ENCODE data around the gene TMEM253. TPM values are rescaled to one million over a fixed set of nuclear protein-coding genes. Genes with fewer than 3 reads are reported as not detected.

Gene TMEM253
- polyA plus RNA-seq, 1 of the 3 experiments (the other 2 are of a cell fraction), result 0.82 TPM

GRCh38 chr14:21072781-21073339, 28.0 kb upstream of the TMEM253 start (continued):
- TF ChIP-seq CTCF (IDR thresholded peaks at IDR 0.05) (no peak), SIN3A (IDR thresholded peaks at IDR 0.05; ENCODE audit: borderline replicate concordance, low read depth, low read length) (no peak), TEAD4 (IDR thresholded peaks at IDR 0.05; ENCODE audit: borderline replicate concordance, insufficient read depth) (no peak), SMC3 (IDR thresholded peaks at IDR 0.05; ENCODE audit: low read depth, low read length) (no peak)

GRCh38 chr14:21073921-21074320, 26.9 kb upstream of the TMEM253 start:
- no peak for DNase-seq
- 97% methylated on average over 7 of the region's 9 CpGs for WGBS (ENCODE audit: low lambda C conversion rate)
- Histone ChIP-seq H3K4me3 (ENCODE audit: low read depth in 2 of 2, low read length in 1 of 2) (no peak overlapping the region), H3K79me2 (ENCODE audit: insufficient read depth) (peaks cover 57% of the 10 kb centered on the region), H3F3A (replicated peaks; ENCODE audit: insufficient read depth) (peaks cover 20% of the 10 kb centered on the region), H3K9ac (no peak overlapping the region), H3K9me3 (no peaks in the 10 kb centered on the region), H4K20me1 (ENCODE audit: insufficient read depth) (0 out of 2 replicates have a peak, but pooled peaks cover 8% of the 10 kb centered on the region), H3K4me1 (ENCODE audit: control insufficient read depth in 1 of 2, insufficient read depth in 2 of 2, low read depth in 1 of 2, low read length in 1 of 2) (peaks cover 18 to 31% of the 10 kb centered on the region in 2 experiments), H3K27me3 (ENCODE audit: insufficient read depth) (no peaks in the 10 kb centered on the region), H3K36me3 (replicated peaks in 1 of 2; ENCODE audit: control insufficient read depth in 1 of 2, insufficient read depth in 2 of 2, low read length in 1 of 2) (peaks cover 52 to 63% of the 10 kb centered on the region in 2 experiments), H3K9me2 (no peaks in the 10 kb centered on the region), H3K4me2 (no peak overlapping the region), H2AFZ (ENCODE audit: low read depth) (no peak overlapping the region), H3K27ac (ENCODE audit: low read depth in 2 of 2, low read length in 1 of 2) (no peak overlapping the region; a peak in 1 of 4 replicates)
- ChIA-PET POLR2A (no interaction called here), CTCF (interaction anchor here (2.1 to 13.2 kb wide), 3 partner anchors 14 to 59 kb away, joined by 7 to 296 read pairs (median 72); partner anchors contain the start of gene ZNF219)
- TF ChIP-seq, protein P1, sequence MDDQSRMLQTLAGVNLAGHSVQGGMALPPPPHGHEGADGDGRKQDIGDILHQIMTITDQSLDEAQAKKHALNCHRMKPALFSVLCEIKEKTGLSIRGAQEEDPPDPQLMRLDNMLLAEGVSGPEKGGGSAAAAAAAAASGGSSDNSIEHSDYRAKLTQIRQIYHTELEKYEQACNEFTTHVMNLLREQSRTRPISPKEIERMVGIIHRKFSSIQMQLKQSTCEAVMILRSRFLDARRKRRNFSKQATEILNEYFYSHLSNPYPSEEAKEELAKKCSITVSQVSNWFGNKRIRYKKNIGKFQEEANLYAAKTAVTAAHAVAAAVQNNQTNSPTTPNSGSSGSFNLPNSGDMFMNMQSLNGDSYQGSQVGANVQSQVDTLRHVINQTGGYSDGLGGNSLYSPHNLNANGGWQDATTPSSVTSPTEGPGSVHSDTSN (IDR thresholded peaks at IDR 0.05), result no peak
- TF ChIP-seq GATA2 (CRISPR knock-in tag; IDR thresholded peaks at IDR 0.05) (no peak), RXRA (IDR thresholded peaks at IDR 0.05; ENCODE audit: borderline replicate concordance, low read depth) (no peak), EP300 (IDR thresholded peaks at IDR 0.05; ENCODE audit: borderline replicate concordance in 1 of 2, low read depth in 1 of 2, low read length in 1 of 2) (no peak), NFIC (IDR thresholded peaks at IDR 0.05; ENCODE audit: borderline replicate concordance) (no peak), MXI1 (IDR thresholded peaks at IDR 0.05; ENCODE audit: low read depth, low read length) (no peak), ELF1 (IDR thresholded peaks at IDR 0.05) (no peak), POLR2AphosphoS5 (IDR thresholded peaks at IDR 0.05; ENCODE audit: low read depth, low read length) (no peak)
